Measurements from ENCODE around the gene ZNF117.

DNA sequence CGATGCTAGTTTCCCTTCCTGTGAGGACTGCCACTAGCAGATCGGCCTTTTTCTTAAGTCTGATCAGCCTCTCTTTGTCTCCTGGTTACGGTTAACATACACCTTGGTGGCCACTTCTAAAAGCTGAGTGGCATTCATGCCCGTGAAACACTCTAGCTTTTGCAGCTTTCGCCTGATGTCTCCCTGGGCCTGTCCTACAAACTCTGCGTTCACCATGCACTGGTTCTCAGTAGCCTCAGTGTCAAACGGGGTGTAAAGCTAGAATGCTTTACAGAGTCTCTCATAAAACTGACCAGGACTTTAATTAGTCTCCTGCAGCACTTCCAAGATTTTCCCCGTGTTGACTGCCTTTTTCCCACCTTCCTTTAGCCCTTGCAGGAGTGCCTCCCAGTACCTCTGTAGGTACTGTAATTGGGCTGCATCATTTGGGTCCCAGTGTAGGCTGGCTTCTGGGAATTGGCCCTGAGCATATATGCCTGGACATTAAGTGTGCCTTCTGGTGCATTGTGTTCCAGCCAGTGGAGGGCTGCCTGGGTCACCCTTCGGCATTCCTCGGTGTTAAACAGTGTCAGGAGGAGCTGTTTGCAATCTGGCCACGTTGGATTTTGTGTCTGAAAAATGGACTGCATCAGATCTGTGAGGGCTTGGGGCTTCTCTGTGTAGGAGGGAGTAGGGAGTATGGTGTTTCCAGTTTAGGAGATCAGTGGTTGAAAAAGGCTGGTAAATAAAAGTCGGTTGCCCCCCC, 6.5 kb upstream of the ZNF117 start:
- TF ChIP-seq, protein P1, sequence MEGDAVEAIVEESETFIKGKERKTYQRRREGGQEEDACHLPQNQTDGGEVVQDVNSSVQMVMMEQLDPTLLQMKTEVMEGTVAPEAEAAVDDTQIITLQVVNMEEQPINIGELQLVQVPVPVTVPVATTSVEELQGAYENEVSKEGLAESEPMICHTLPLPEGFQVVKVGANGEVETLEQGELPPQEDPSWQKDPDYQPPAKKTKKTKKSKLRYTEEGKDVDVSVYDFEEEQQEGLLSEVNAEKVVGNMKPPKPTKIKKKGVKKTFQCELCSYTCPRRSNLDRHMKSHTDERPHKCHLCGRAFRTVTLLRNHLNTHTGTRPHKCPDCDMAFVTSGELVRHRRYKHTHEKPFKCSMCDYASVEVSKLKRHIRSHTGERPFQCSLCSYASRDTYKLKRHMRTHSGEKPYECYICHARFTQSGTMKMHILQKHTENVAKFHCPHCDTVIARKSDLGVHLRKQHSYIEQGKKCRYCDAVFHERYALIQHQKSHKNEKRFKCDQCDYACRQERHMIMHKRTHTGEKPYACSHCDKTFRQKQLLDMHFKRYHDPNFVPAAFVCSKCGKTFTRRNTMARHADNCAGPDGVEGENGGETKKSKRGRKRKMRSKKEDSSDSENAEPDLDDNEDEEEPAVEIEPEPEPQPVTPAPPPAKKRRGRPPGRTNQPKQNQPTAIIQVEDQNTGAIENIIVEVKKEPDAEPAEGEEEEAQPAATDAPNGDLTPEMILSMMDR (IDR thresholded peaks at IDR 0.05): no peak
- no peak for TF ChIP-seq EZH2 (IDR thresholded peaks at IDR 0.05; ENCODE audit: borderline replicate concordance, insufficient read depth, low read depth, low read length, poor library complexity, severe bottlenecking)
